ENCODE data around the gene KCNJ4. TPM values are rescaled to one million over a fixed set of nuclear protein-coding genes. Genes with fewer than 3 reads are reported as not detected.

The KCNJ4 gene
- total RNA-seq, 1 experiment from 2014 or later, result 0.92 TPM

DNA sequence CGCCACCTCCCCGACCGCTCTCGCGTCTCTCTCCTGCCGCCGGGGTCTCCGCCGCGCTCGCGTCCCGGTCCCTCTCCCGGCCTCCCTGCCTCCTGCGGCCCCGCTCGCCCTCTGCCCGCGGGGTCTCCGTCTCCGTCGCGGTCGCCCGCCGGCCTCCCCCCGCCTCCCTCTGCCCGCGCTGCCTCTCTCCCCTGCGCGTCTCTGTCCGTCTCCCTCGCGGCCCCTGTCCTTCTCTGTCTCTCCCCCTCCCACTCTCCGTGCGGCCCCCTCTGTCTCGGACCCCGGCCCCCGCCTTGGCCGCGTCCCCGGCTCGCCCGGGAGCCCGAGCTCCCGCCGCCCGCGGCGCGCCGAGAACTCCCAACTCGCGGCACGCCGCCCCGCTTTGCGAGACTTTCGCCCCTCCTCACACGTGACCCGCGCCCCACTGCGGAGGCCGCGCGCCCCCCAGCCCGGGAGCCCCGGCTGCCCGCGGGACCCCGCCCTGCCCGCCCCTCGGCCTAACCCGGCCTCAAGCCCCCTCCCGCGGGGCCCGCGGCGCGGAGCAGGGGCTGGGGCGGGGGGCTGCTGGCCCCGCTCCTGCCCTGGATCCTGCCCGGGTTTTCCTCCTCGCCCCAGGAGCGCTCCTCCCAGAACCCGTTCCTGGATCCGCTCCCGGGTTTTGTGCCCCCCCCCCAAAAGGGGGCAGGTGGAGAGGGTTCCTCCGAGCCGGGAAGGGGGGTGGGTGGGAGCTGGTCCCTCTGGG, 702 bp upstream of the KCNJ4 start:
- Histone ChIP-seq H3K79me1 (ENCODE audit: insufficient read depth, low read depth, low read length, poor library complexity, severe bottlenecking) (no peaks in the 10 kb centered on the region), H4K91ac (ENCODE audit: insufficient read length, low read depth, low read length) (no peak overlapping the region), H3K4me1 (ENCODE audit: insufficient read depth, low read length) (peaks cover 3% of the 10 kb centered on the region; the same call in 1 of the 2 replicates), H3K9ac (ENCODE audit: extremely low read depth, insufficient read length, low read length) (no peak overlapping the region), H3T11ph (ENCODE audit: low read length) (no peak overlapping the region), H4K8ac (replicated peaks; ENCODE audit: insufficient read length, low read depth, low read length) (no peak overlapping the region), H3K27ac (ENCODE audit: insufficient read length, low read depth, low read length) (no peak overlapping the region), H3K23me2 (ENCODE audit: insufficient read length, low read depth, low read length, poor library complexity, severe bottlenecking) (peaks cover 12% of the 10 kb centered on the region), H3K4ac (ENCODE audit: low read depth, low read length) (no peak overlapping the region), H2BK120ac (ENCODE audit: low read depth, low read length, poor library complexity, severe bottlenecking) (no peak overlapping the region), H3K9me3 (ENCODE audit: control insufficient read depth, low read depth, low read length) (no peaks in the 10 kb centered on the region), H2BK15ac (ENCODE audit: low read depth, low read length) (no peak overlapping the region), H3K14ac (ENCODE audit: insufficient read depth, low read length) (no peak overlapping the region), H2AK5ac (ENCODE audit: insufficient read length, low read length) (no peak overlapping the region), H2BK12ac (ENCODE audit: insufficient read length, low read depth, low read length) (no peak overlapping the region), H3K56ac (ENCODE audit: insufficient read length, low read depth, low read length) (no peak overlapping the region), H2AFZ (ENCODE audit: low read length) (no peak overlapping the region), H3K79me2 (ENCODE audit: insufficient read depth, low read length) (no peaks in the 10 kb centered on the region), H3K23ac (ENCODE audit: insufficient read length, low read depth, low read length) (no peak overlapping the region), H3K18ac (ENCODE audit: insufficient read length, low read depth, low read length) (no peak overlapping the region), H2BK5ac (ENCODE audit: insufficient read length, low read length) (no peak overlapping the region), H2BK20ac (ENCODE audit: low read depth, low read length, poor library complexity, severe bottlenecking) (no peak overlapping the region), H4K20me1 (ENCODE audit: control insufficient read depth, insufficient read depth, insufficient read length) (no peaks in the 10 kb centered on the region), H4K5ac (ENCODE audit: insufficient read length, low read depth, low read length) (no peak overlapping the region), H3K27me3 (ENCODE audit: insufficient read depth, low read length) (peaks cover 19% of the 10 kb centered on the region), H3K4me2 (ENCODE audit: insufficient read depth, insufficient read length, low read length) (peak overlapping the region; percentile 22)
- no CpG with 5 or more reads among the region's 90 CpGs for WGBS (ENCODE audit: extremely low coverage, insufficient read length, low lambda C conversion rate)
- no peaks in the 10 kb centered on the region; a peak in 2 of 7 replicates for H3K36me3 Mint-ChIP-seq (ENCODE audit: insufficient read depth in 1 of 3, low read depth in 3 of 3)
- no peaks in the 10 kb centered on the region; a peak in 1 of 5 replicates for H3K9me3 Mint-ChIP-seq
- H3K4me1 Mint-ChIP-seq, result peaks cover 25 to 41% of the 10 kb centered on the region in 2 experiments
- DNase-seq, result peak; percentile 54
- H3K27me3 Mint-ChIP-seq (ENCODE audit: low read depth), result peaks cover 90% of the 10 kb centered on the region
- TF ChIP-seq, protein P1, sequence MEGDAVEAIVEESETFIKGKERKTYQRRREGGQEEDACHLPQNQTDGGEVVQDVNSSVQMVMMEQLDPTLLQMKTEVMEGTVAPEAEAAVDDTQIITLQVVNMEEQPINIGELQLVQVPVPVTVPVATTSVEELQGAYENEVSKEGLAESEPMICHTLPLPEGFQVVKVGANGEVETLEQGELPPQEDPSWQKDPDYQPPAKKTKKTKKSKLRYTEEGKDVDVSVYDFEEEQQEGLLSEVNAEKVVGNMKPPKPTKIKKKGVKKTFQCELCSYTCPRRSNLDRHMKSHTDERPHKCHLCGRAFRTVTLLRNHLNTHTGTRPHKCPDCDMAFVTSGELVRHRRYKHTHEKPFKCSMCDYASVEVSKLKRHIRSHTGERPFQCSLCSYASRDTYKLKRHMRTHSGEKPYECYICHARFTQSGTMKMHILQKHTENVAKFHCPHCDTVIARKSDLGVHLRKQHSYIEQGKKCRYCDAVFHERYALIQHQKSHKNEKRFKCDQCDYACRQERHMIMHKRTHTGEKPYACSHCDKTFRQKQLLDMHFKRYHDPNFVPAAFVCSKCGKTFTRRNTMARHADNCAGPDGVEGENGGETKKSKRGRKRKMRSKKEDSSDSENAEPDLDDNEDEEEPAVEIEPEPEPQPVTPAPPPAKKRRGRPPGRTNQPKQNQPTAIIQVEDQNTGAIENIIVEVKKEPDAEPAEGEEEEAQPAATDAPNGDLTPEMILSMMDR (conservative IDR thresholded peaks at IDR 0.05), result no peak
- peak overlapping the region; percentile 52 to 78 for H3K4me3 Mint-ChIP-seq
- H3K27ac Mint-ChIP-seq, result no peak overlapping the region

All from H9 (cell line).